Skeletal muscle tissue (tissue), 4 donors: ENCODE results near the gene AGBL1. TPM values are rescaled to one million over a fixed set of nuclear protein-coding genes. Genes with fewer than 3 reads are reported as not detected.
"Not testable (repeated sequence)": the region's sequence is repeated elsewhere in the genome, so short reads cannot be mapped to it uniquely, and the experiment has no call there.

ENCODE experiments used
- H3K27ac ChIP-seq: one replicate; pipeline ENCODE4 v1.7.0; 2013; ENCODE audit warnings: mild to moderate bottlenecking, low read depth, low read length, inconsistent platforms
- H3K27me3 ChIP-seq, 3 donors: one replicate each; pipeline ENCODE4 v1.7.0; 2013; ENCODE audit warnings: low read length in 3 of 3; ENCODE audit not compliant: control insufficient read depth in 3 of 3, insufficient read depth in 3 of 3
- H3K36me3 ChIP-seq, 3 donors: one replicate each; pipeline ENCODE4 v1.7.0; 2013; ENCODE audit warnings: low read length in 3 of 3; ENCODE audit not compliant: control insufficient read depth in 3 of 3, insufficient read depth in 3 of 3
- H3K4me1 ChIP-seq, 3 donors: one replicate each; pipeline ENCODE4 v1.7.0; 2013; ENCODE audit warnings: low read length in 3 of 3, mild to moderate bottlenecking in 3 of 3; ENCODE audit not compliant: control insufficient read depth in 3 of 3, insufficient read depth in 3 of 3
- H3K4me3 ChIP-seq, 3 donors: one replicate each; pipeline ENCODE4 v1.7.0; 2013; ENCODE audit warnings: low read length in 3 of 3
- H3K9ac ChIP-seq, 3 donors: one replicate each; pipeline ENCODE4 v1.7.0; 2013; ENCODE audit warnings: low read length in 3 of 3, mild to moderate bottlenecking in 3 of 3, moderate library complexity in 2 of 3, low read depth in 1 of 3
- H3K9me3 ChIP-seq, 3 donors: one replicate each; pipeline ENCODE4 v1.7.0; 2013; ENCODE audit warnings: low read length in 3 of 3; ENCODE audit not compliant: control insufficient read depth in 3 of 3
- total RNA-seq: library from RNA; depleted of rRNA; stranded (reverse); fragments of >200 nt; gene quantifications from one replicate; pipeline ENCODE4 v1.2.3, GENCODE V29; 2014
- donor health status: Osteomylitis.

AGBL1 gene
- total RNA-seq, 1 donor from 2014 or later, result 31.3 TPM

GRCh38 chr15:86122691-86123391, 43.2 kb downstream of the AGBL1 start:
- not testable (repeated sequence) for H3K27ac ChIP-seq, H3K4me3 ChIP-seq, H3K9me3 ChIP-seq, H3K4me1 ChIP-seq, H3K27me3 ChIP-seq, H3K9ac ChIP-seq, H3K36me3 ChIP-seq

- H3K9me3 ChIP-seq, result no peaks in the 10 kb centered on the region
- no peak overlapping the region for H3K27ac ChIP-seq
- no peaks in the 10 kb centered on the region for H3K27me3 ChIP-seq
- H3K9ac ChIP-seq, result no peak overlapping the region
- peaks cover 2 to 10% (median 3%) of the 10 kb centered on the region in 3 donors for H3K4me1 ChIP-seq
- H3K4me3 ChIP-seq, result no peak overlapping the region
- no peaks in the 10 kb centered on the region for H3K36me3 ChIP-seq
Measured at GRCh38 chr15:86125775-86126174, 46.1 kb downstream of the AGBL1 start.

- Histone ChIP-seq H3K4me3 (no peak overlapping the region), H3K27ac (no peak overlapping the region), H3K4me1 (peaks cover 2 to 15% (median 3%) of the 10 kb centered on the region in 3 donors), H3K36me3 (no peaks in the 10 kb centered on the region), H3K9ac (no peak overlapping the region), H3K27me3 (no peaks in the 10 kb centered on the region), H3K9me3 (no peaks in the 10 kb centered on the region)
Measured at GRCh38 chr15:86127547-86127946, 47.9 kb downstream of the AGBL1 start.

GRCh38 chr15:86135041-86135440, 55.4 kb downstream of the AGBL1 start:
- H3K4me1 ChIP-seq, result peaks cover 8 to 35% (median 32%) of the 10 kb centered on the region in 3 donors
- H3K9me3 ChIP-seq, result no peaks in the 10 kb centered on the region
- H3K9ac ChIP-seq, result no peak overlapping the region
- no peaks in the 10 kb centered on the region for H3K36me3 ChIP-seq
- no peaks in the 10 kb centered on the region for H3K27me3 ChIP-seq
- no peak overlapping the region for H3K4me3 ChIP-seq
- peak overlapping the region; percentile 4 for H3K27ac ChIP-seq

- H3K4me1 ChIP-seq, result peaks cover 8 to 39% (median 37%) of the 10 kb centered on the region in 3 donors
- H3K36me3 ChIP-seq, result peaks cover 0 to under 1% (median 0%) of the 10 kb centered on the region in 3 donors
- H3K4me3 ChIP-seq, result no peak overlapping the region
Measured at GRCh38 chr15:86136861-86137260, 57.2 kb downstream of the AGBL1 start.

GRCh38 chr15:86138798-86139197, 59.1 kb downstream of the AGBL1 start:
- H3K36me3 ChIP-seq, result peaks cover 4 to 9% (median 7%) of the 10 kb centered on the region in 3 donors
- no peak overlapping the region for H3K4me3 ChIP-seq
- H3K9me3 ChIP-seq, result no peaks in the 10 kb centered on the region
- peaks cover 4 to 29% (median 29%) of the 10 kb centered on the region in 3 donors for H3K4me1 ChIP-seq
- no peak overlapping the region for H3K9ac ChIP-seq
- H3K27ac ChIP-seq, result no peak overlapping the region
- no peaks in the 10 kb centered on the region for H3K27me3 ChIP-seq

More at GRCh38 chr15:86136861-86137260, 57.2 kb downstream of the AGBL1 start:
- Histone ChIP-seq H3K27me3 (no peaks in the 10 kb centered on the region), H3K27ac (no peak overlapping the region), H3K9me3 (no peaks in the 10 kb centered on the region), H3K9ac (no peak overlapping the region)

GRCh38 chr15:86139828-86140227, 60.2 kb downstream of the AGBL1 start:
- Histone ChIP-seq H3K9ac (no peak overlapping the region), H3K36me3 (peaks cover 10 to 18% (median 14%) of the 10 kb centered on the region in 3 donors), H3K27me3 (no peaks in the 10 kb centered on the region), H3K27ac (no peak overlapping the region), H3K4me3 (no peak overlapping the region), H3K4me1 (peaks cover 4 to 26% (median 23%) of the 10 kb centered on the region in 3 donors), H3K9me3 (no peaks in the 10 kb centered on the region)

GRCh38 chr15:86154705-86155104, 75.0 kb downstream of the AGBL1 start:
- Histone ChIP-seq H3K36me3 (peaks cover 0 to 3% (median 0%) of the 10 kb centered on the region in 3 donors), H3K4me3 (no peak overlapping the region), H3K9ac (no peak overlapping the region), H3K4me1 (peaks cover 2 to 15% (median 15%) of the 10 kb centered on the region in 3 donors), H3K9me3 (no peaks in the 10 kb centered on the region), H3K27ac (no peak overlapping the region), H3K27me3 (no peaks in the 10 kb centered on the region)

GRCh38 chr15:86155551-86155950, 75.9 kb downstream of the AGBL1 start:
- Histone ChIP-seq H3K4me3 (no peak overlapping the region), H3K9me3 (no peaks in the 10 kb centered on the region), H3K36me3 (peaks cover 0 to 3% (median 0%) of the 10 kb centered on the region in 3 donors), H3K27me3 (no peaks in the 10 kb centered on the region), H3K9ac (no peak overlapping the region), H3K4me1 (peaks cover 6 to 21% (median 20%) of the 10 kb centered on the region in 3 donors), H3K27ac (no peak overlapping the region)

- Histone ChIP-seq H3K9me3 (no peaks in the 10 kb centered on the region), H3K4me3 (no peak overlapping the region), H3K27ac (peak overlapping the region; percentile 92), H3K27me3 (no peaks in the 10 kb centered on the region), H3K9ac (no peak overlapping the region), H3K36me3 (peaks cover 0 to 3% (median 0%) of the 10 kb centered on the region in 3 donors), H3K4me1 (peaks cover 26 to 41% (median 33%) of the 10 kb centered on the region in 3 donors)
Measured at GRCh38 chr15:86157606-86158293, 78.1 kb downstream of the AGBL1 start.
